HG03097 (cell line): ENCODE measurements around the gene SLC66A3.

Experiments
- ATAC-seq: cut with Tn5 transposase; IDR thresholded peaks from one replicate; pipeline ENCODE4 v1.9.1; 2021; ENCODE audit not compliant: unreplicated experiment, low FRiP score

The SLC66A3 gene

GRCh38 chr2:11203480-11203879 lies 48.2 kb downstream of the SLC66A3 start:
- ATAC-seq: no peak

GRCh38 chr2:11208083-11208482 lies 52.8 kb downstream of the SLC66A3 start:
- no peak for ATAC-seq

GRCh38 chr2:11212645-11213044 lies 57.4 kb downstream of the SLC66A3 start:
- ATAC-seq: no peak

DNA sequence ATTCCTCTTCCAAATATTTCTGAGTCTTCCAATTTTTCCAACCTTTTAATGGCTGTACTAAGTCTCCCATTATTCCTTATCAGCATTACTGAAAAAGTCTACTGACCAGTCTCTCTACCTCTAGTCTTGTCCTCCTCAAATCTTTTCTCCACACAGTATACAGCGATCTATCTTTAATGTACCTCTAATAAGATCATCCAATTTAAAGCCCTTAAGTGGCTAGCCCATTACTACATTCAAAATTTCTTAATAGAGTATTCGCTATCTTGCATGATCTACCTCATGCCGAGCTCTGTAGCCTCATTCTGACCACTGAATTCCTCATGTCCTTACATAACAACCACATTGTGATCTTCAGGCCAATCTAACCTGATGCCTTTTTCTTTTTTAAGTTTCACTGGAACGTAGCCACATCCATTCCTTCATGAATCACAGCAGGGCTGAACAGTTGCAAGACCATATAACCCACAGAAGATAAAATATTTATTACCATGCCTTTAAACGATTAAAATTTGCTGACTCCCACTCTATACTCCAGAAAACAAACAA lies 57.9 kb downstream of the SLC66A3 start:
- no peak for ATAC-seq

DNA sequence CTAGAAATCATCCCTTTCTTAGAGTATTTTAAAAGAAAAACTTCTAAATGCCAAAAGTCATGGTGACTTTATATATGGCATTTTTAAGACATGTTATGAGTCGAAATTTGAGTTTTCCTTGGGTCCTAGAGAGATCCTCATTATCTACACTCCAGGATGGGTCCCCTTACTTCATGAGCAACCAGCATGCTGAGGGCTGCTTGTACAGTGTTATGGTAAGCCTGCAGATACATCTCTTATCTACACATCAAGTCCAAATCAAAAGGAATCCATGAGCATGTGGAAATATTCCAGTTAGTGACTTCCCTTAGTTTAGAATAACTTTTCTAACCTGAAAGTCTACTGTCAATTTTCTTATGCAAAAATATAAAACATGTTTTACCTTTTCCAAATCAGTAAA lies 58.7 kb downstream of the SLC66A3 start:
- ATAC-seq: no peak

DNA sequence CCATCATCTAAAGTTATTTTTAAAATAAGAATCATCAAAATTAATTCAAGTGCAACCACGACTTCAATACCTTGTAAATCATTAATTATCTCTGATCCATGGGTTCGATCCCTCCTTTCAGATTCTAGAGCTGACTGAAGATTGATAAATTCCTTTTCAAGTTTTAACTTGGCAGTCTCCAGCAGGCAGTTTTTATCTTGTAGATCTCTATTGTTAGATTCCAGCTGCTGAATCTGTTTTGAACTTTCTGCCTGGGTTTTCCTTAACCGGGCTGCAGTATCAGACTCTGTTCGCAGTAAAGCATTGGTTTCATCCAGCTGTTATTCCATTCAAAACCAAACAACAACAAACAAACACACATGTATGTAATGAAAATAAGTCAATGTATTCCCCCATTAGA lies 59.5 kb downstream of the SLC66A3 start:
- ATAC-seq: no peak

GRCh38 chr2:11215407-11215806 lies 60.1 kb downstream of the SLC66A3 start:
- no peak for ATAC-seq

- no peak for ATAC-seq
Measured at GRCh38 chr2:11220445-11220844, 65.2 kb downstream of the SLC66A3 start.

DNA sequence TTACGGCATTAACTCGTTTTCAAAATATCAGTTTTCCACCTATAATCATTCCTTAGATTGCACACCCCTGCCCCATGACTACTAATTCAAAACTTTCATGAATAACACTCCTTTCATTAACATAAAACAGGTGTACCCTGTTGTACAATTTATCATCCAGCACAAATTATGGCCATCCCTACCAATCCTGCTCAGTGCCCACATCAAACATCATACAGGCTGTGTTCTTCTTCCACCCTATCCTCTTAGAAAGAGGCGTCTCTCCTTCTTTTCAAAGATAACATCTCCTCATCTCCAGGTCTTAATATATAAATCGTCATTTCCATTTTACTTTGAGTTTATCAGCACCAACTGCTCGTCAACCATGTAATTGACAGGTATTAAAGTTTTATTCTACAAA lies 67.6 kb downstream of the SLC66A3 start:
- no peak for ATAC-seq

DNA sequence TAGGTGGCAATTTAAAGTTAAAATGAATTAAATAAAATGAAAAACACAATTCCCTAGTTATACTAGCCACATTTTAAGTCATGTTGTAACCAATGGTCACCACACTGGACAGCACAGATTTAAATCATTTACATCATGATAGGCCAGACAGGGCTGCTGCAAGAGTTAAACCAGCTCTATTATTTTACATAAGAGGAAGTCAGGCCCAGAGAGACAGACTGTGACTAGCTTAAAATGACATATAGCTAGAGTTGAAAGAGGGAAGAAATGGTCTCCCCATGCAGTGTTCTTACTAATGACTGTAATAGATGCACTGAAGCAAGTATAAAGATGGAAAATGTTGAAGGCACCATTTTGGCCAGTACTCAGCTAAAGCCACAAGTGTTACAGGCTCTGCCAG lies 69.6 kb downstream of the SLC66A3 start:
- ATAC-seq: no peak

DNA sequence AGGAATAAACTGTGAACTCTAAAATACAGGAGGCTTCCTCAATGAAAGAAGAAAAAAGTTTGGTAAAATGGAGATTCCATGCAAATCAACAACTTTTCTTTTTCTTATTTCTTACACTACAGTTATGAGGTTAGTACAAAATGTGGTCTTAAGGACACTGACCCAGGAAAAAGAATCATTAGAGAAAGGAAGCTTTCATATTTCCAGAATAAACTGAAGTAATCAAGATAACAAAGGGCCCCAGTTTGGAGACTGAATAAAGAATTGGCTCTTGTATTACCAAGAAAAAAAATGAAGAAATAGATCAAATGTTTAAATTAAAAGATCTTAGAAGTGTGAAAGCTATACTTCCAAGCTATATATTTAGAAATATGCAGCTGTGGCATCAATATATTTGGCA lies 72.3 kb downstream of the SLC66A3 start:
- no peak for ATAC-seq
